HG03575 (cell line): ENCODE data around the gene LAMB4.

Source experiments
- ATAC-seq: cut with Tn5 transposase; IDR thresholded peaks from one replicate; pipeline ENCODE4 v1.9.1; 2021; ENCODE audit not compliant: unreplicated experiment, insufficient number of reproducible peaks, low FRiP score; ENCODE audit errors: extremely low read depth

Gene LAMB4

GRCh38 chr7:108027239-108027638 is 102.9 kb downstream of the LAMB4 start:
- no peak for ATAC-seq

GRCh38 chr7:108026647-108027046 is 103.5 kb downstream of the LAMB4 start:
- ATAC-seq, result no peak

- ATAC-seq, result no peak
Measured at GRCh38 chr7:108026116-108026515, 104.0 kb downstream of the LAMB4 start.

- ATAC-seq, result no peak
Measured at GRCh38 chr7:108024538-108024937, 105.6 kb downstream of the LAMB4 start.

GRCh38 chr7:108020585-108020984 is 109.6 kb downstream of the LAMB4 start:
- no peak for ATAC-seq

- ATAC-seq, result no peak
Measured at GRCh38 chr7:108018668-108019067, 111.5 kb downstream of the LAMB4 start.

GRCh38 chr7:108017776-108018151 is 112.4 kb downstream of the LAMB4 start:
- no peak for ATAC-seq

- no peak for ATAC-seq
Measured at GRCh38 chr7:108016841-108017775, 113.1 kb downstream of the LAMB4 start.

- ATAC-seq, result no peak
Measured at GRCh38 chr7:108015740-108016139, 114.4 kb downstream of the LAMB4 start.

- no peak for ATAC-seq
Measured at GRCh38 chr7:108014747-108015682, 115.1 kb downstream of the LAMB4 start.

GRCh38 chr7:108014215-108014614 is 115.9 kb downstream of the LAMB4 start:
- ATAC-seq, result no peak

- ATAC-seq, result no peak
Measured at GRCh38 chr7:108012499-108013430, 117.4 kb downstream of the LAMB4 start.

GRCh38 chr7:108010377-108010776 is 119.8 kb downstream of the LAMB4 start:
- no peak for ATAC-seq

GRCh38 chr7:108009873-108010272 is 120.3 kb downstream of the LAMB4 start:
- ATAC-seq, result no peak

GRCh38 chr7:108008827-108009226 is 121.3 kb downstream of the LAMB4 start:
- ATAC-seq, result no peak

GRCh38 chr7:108008240-108008639 is 121.9 kb downstream of the LAMB4 start:
- ATAC-seq, result no peak

- no peak for ATAC-seq
Measured at GRCh38 chr7:108007762-108008161, 122.4 kb downstream of the LAMB4 start.

- no peak for ATAC-seq
Measured at GRCh38 chr7:108007261-108007660, 122.9 kb downstream of the LAMB4 start.
